Endothelial cell of umbilical vein (primary cell): Measurements from ENCODE around the gene SSB. TPM values are rescaled to one million over a fixed set of nuclear protein-coding genes. Genes with fewer than 3 reads are reported as not detected.

Experiments used
- BruUV-seq: library from RNA; stranded (reverse); fragments of 400-500 nt; replicated peaks from 2 replicates; lab custom pipeline; 2021; lab: Mats Ljungman, UMichigan
- CTCF ChIA-PET: fragments of 300-600, 350-600 bp; sonication (Branson Sonifier 250); formaldehyde crosslinking; loops from one replicate; lab custom pipeline; 2021; ENCODE audit warnings: antibody characterized with exemption, inconsistent platforms; lab: Charles Lee
- POLR2A ChIA-PET: fragments of 300-600, 350-600 bp; sonication (Branson Sonifier 250); formaldehyde crosslinking; loops from one replicate; lab custom pipeline; 2021; ENCODE audit warnings: antibody characterized with exemption, inconsistent platforms; lab: Charles Lee
- DNase-seq: peaks from one replicate; pipeline ENCODE4 v3.0.0-alpha.2; 2011; ENCODE audit warnings: low read depth, low spot score
- FAIRE-seq: peaks from 2 replicates; lab custom pipeline; 2011; peaks lifted over from hg19 to GRCh38; lab: Jason Lieb, UNC
- H2AFZ ChIP-seq: 2 replicates; pipeline ENCODE4 v1.6.0; 2012; ENCODE audit warnings: low read depth, low read length, control low read depth, inconsistent platforms
- H3K27ac ChIP-seq: 2 replicates; pipeline ENCODE4 v1.5.1; 2011; ENCODE audit warnings: low read depth, mild to moderate bottlenecking, control low read depth, low read length, moderate library complexity; ENCODE audit not compliant: insufficient read depth
- H3K27me3 ChIP-seq, 2 experiments: 2 replicates each; pipeline versions ENCODE4 v1.6.0 to v1.6.1; 2011; ENCODE audit warnings: low read length in 2 of 2, mixed read lengths in 1 of 2; ENCODE audit not compliant: control insufficient read depth in 2 of 2, insufficient read depth in 2 of 2
- H3K36me3 ChIP-seq, 2 experiments: 2 replicates in 1 of 2; 3 replicates in 1 of 2; pipeline ENCODE4 v1.5.1; 2011; ENCODE audit warnings: low read length in 2 of 2, mild to moderate bottlenecking in 1 of 2, moderate library complexity in 1 of 2; ENCODE audit not compliant: control insufficient read depth in 2 of 2, insufficient read depth in 2 of 2; ENCODE audit errors: extremely low read depth in 1 of 2
- H3K4me1 ChIP-seq: 3 replicates; pipeline ENCODE4 v1.5.1; 2011; ENCODE audit warnings: mild to moderate bottlenecking, low read length; ENCODE audit not compliant: control insufficient read depth, insufficient read depth; ENCODE audit errors: extremely low read depth
- H3K4me2 ChIP-seq: 2 replicates; pipeline ENCODE4 v1.6.1; 2011; ENCODE audit warnings: low read length, control low read depth, mixed read lengths; ENCODE audit not compliant: insufficient read depth
- H3K4me3 ChIP-seq, 3 experiments: fragments of 200-600 bp in 1 of 3; sonication (generic), shearing (Covaris generic) in 1 of 3; replicated peaks in 1 of 3; 2 replicates each; pipeline ENCODE4 v1.5.1; 2011 to 2016; ENCODE audit warnings: control low read depth in 3 of 3, low read length in 3 of 3, mild to moderate bottlenecking in 2 of 3, inconsistent platforms in 1 of 3, low read depth in 1 of 3, moderate library complexity in 1 of 3; ENCODE audit not compliant: insufficient read depth in 1 of 3
- H3K79me2 ChIP-seq: 2 replicates; pipeline ENCODE4 v1.6.0; 2012; ENCODE audit warnings: low read length, inconsistent platforms; ENCODE audit not compliant: control insufficient read depth, insufficient read depth
- H3K9ac ChIP-seq: replicated peaks from 2 replicates; pipeline ENCODE3; 2011; ENCODE audit warnings: low read length, control low read depth; ENCODE audit not compliant: insufficient read depth; ENCODE audit errors: extremely low read depth
- H3K9me1 ChIP-seq: replicated peaks from 3 replicates; pipeline ENCODE4 v1.6.0; 2011; ENCODE audit warnings: mild to moderate bottlenecking, low read length; ENCODE audit not compliant: control insufficient read depth, insufficient read depth; ENCODE audit errors: extremely low read depth
- H3K9me3 ChIP-seq: replicated peaks from 2 replicates; pipeline ENCODE4 v1.5.1; 2012; ENCODE audit warnings: low read length, inconsistent platforms; ENCODE audit not compliant: control insufficient read depth, insufficient read depth
- H4K20me1 ChIP-seq: replicated peaks from 2 replicates; pipeline ENCODE3; 2011; ENCODE audit warnings: mild to moderate bottlenecking, low read length; ENCODE audit not compliant: control insufficient read depth, insufficient read depth; ENCODE audit errors: extremely low read depth
- CTCF ChIP-seq, 2 donors: IDR thresholded peaks; 1 replicate in 1 of 2; 2 replicates in 1 of 2; pipeline ENCODE4 v1.5.1; 2011; ENCODE audit warnings: low read length in 2 of 2, mild to moderate bottlenecking in 2 of 2, moderate library complexity in 2 of 2, control low read depth in 1 of 2, inconsistent platforms in 1 of 2, low read depth in 1 of 2; ENCODE audit not compliant: insufficient read depth in 1 of 2; ENCODE audit errors: extremely low read depth in 1 of 2
- EZH2 ChIP-seq: IDR thresholded peaks from 2 replicates; pipeline ENCODE4 v1.6.1; 2012; ENCODE audit warnings: borderline replicate concordance, low read depth, mild to moderate bottlenecking, moderate library complexity, low read length, inconsistent platforms; ENCODE audit not compliant: severe bottlenecking
- FOS ChIP-seq: IDR thresholded peaks from 2 replicates; pipeline ENCODE4 v1.6.1; 2011; ENCODE audit warnings: mild to moderate bottlenecking, low read length, moderate library complexity, borderline replicate concordance; ENCODE audit not compliant: insufficient read depth
- GATA2 ChIP-seq: IDR thresholded peaks from 2 replicates; pipeline ENCODE4 v1.7.0; 2011; ENCODE audit warnings: low read depth, mild to moderate bottlenecking, moderate library complexity, mixed read lengths, low read length; ENCODE audit not compliant: insufficient read length, insufficient read depth
- JUN ChIP-seq: IDR thresholded peaks from 2 replicates; pipeline ENCODE4 v1.6.1; 2011; ENCODE audit warnings: borderline replicate concordance, low read depth; ENCODE audit not compliant: insufficient read length, insufficient read depth
- MAX ChIP-seq: IDR thresholded peaks from 2 replicates; pipeline ENCODE4 v1.6.1; 2011; ENCODE audit not compliant: insufficient read depth, insufficient read length
- MYC ChIP-seq: IDR thresholded peaks from one replicate; pipeline ENCODE4 v1.6.1; 2011; ENCODE audit warnings: mild to moderate bottlenecking, low read depth, low read length
- POLR2A ChIP-seq: IDR thresholded peaks from 2 replicates; pipeline ENCODE4 v1.6.1; 2012; ENCODE audit warnings: low read depth, mild to moderate bottlenecking, control low read depth, low read length
- POLR2AphosphoS5 ChIP-seq: IDR thresholded peaks from 2 replicates; pipeline ENCODE4 v1.6.1; 2012; ENCODE audit warnings: low read depth, mild to moderate bottlenecking, control low read depth, low read length, moderate library complexity; ENCODE audit not compliant: insufficient read depth
- dilution Hi-C: fragments of 300-500 bp; cut with MboI; formaldehyde crosslinking; loops from one replicate; pipeline ENCODE4 v1.15.0; 2019; ENCODE audit warnings: low sequenced_read_pairs; ENCODE audit not compliant: extremely low pct_ligation_motif_present
- intact Hi-C: fragments of 100-400 bp; cut with micrococcal nuclease; formaldehyde crosslinking; loops from one replicate; pipeline ENCODE4 v1.10.0; 2022
- polyA plus RNA-seq, 4 experiments: library from polyadenylated mRNA; depleted of rRNA in 3 of 4; stranded (reverse) in 3 of 4; unstranded in 1 of 4; fragments of >200 nt; gene quantifications; 2 replicates each; pipeline versions ENCODE4 v1.2.1 to v1.2.3, GENCODE V29; 2011 to 2012; ENCODE audit warnings: missing spikeins in 1 of 4
- total RNA-seq: library from RNA; stranded (reverse); gene quantifications from 2 replicates; pipeline ENCODE4 v1.2.3, GENCODE V29; 2021

Gene SSB
- total and polyA plus RNA-seq, 2 donors (not counting 3 experiments of a cell fraction or from before 2014, with no cell fraction given): 36.1 to 125 TPM

- peak overlapping the region; percentile 89 for H3K4me2 ChIP-seq
- H3K27ac ChIP-seq: no peak overlapping the region
- peak overlapping the region; percentile 86 for H2AFZ ChIP-seq
- DNase-seq (no peak), FAIRE-seq (no peak)
- H3K79me2 ChIP-seq: peaks cover 40% of the 10 kb centered on the region
- peaks cover 0 to 3% of the 10 kb centered on the region in 2 experiments for H3K36me3 ChIP-seq
- CTCF ChIA-PET: interaction anchor here (1.0 to 2.2 kb wide), 11 partner anchors 8 to 372 kb away, joined by 3 to 16 read pairs (median 4); partner anchors contain the start of gene SSB
- dilution Hi-C loops: no loop called here
- intact Hi-C loops: loop anchor here (1.0 kb wide), 1 partner anchor 104 kb away; no protein-coding TSS in a partner anchor
- H4K20me1 ChIP-seq: no peaks in the 10 kb centered on the region
- no peaks in the 10 kb centered on the region for H3K27me3 ChIP-seq
- H3K4me1 ChIP-seq: peaks cover 24% of the 10 kb centered on the region
- no peaks in the 10 kb centered on the region for H3K9me1 ChIP-seq
- TF ChIP-seq CTCF (IDR thresholded peaks at IDR 0.05; ENCODE audit: extremely low read depth in 1 of 2, insufficient read depth in 1 of 2, low read depth in 1 of 2, low read length in 2 of 2): no peak
- no peak for TF ChIP-seq EZH2
- no peak for TF ChIP-seq JUN
- no peak for TF ChIP-seq POLR2AphosphoS5
- TF ChIP-seq GATA2: no peak
- no peak for TF ChIP-seq FOS
- TF ChIP-seq POLR2A: no peak
- no peak for TF ChIP-seq MYC
- no peak for TF ChIP-seq MAX
- H3K9me3 ChIP-seq: no peaks in the 10 kb centered on the region
- BruUV-seq: no TSS peak
- peak overlapping the region; percentile 67 to 90 (median 85) for H3K4me3 ChIP-seq
- POLR2A ChIA-PET: no interaction called here
- peak overlapping the region; percentile 71 for H3K9ac ChIP-seq
Measured at GRCh38 chr2:169823996-169824372, 25.3 kb downstream of the SSB start.
